Testis (tissue), 3 donors: ENCODE data around the gene TMEM151A. TPM values are rescaled to one million over a fixed set of nuclear protein-coding genes. Genes with fewer than 3 reads are reported as not detected.
"Not testable (repeated sequence)": the region's sequence is repeated elsewhere in the genome, so short reads cannot be mapped to it uniquely, and the experiment has no call there.

Experiments
- DNase-seq: peaks from one replicate; pipeline ENCODE4 v3.0.0-alpha.2; 2019
- H3K27ac ChIP-seq, 2 donors: fragments of 200-600 bp; sonication (generic); one replicate each; pipeline ENCODE4 v1.5.1; 2019
- H3K27me3 ChIP-seq: fragments of 200-600 bp; sonication (generic); one replicate; pipeline ENCODE4 v1.5.1; 2019
- H3K36me3 ChIP-seq: fragments of 200-600 bp; sonication (generic); one replicate; pipeline ENCODE4 v1.5.1; 2017; ENCODE audit warnings: low read depth; ENCODE audit errors: missing control alignments
- H3K4me1 ChIP-seq: fragments of 200-600 bp; sonication (generic); one replicate; pipeline ENCODE4 v1.5.1; 2019
- H3K4me3 ChIP-seq, 2 donors: fragments of 200-600 bp; sonication (generic); one replicate each; pipeline ENCODE4 v1.5.1; 2017 to 2019
- H3K9me3 ChIP-seq: fragments of 200-600 bp; sonication (generic); one replicate; pipeline ENCODE4 v1.5.1; 2017
- CTCF ChIP-seq, 3 experiments: fragments of 450-650 bp in 2 of 3; fragments of 200-600 bp in 1 of 3; sonication (generic) in 1 of 3; IDR thresholded peaks; one replicate each; pipeline ENCODE4 v1.5.1; 2016 to 2019; ENCODE audit warnings: antibody characterized with exemption in 3 of 3, mild to moderate bottlenecking in 2 of 3, moderate library complexity in 1 of 3
- POLR2A ChIP-seq: fragments of 450-650 bp; IDR thresholded peaks from one replicate; pipeline ENCODE4 v1.6.1; 2017; ENCODE audit warnings: antibody characterized with exemption, mild to moderate bottlenecking, moderate library complexity
- WGBS, 2 donors: methylation state at CpG; one replicate each; pipeline ENCODE4 v1.1.5; 2018; 5-methylcytosine and 5-hydroxymethylcytosine counted together
- intact Hi-C: fragments of 100-400 bp; cut with DNase I; formaldehyde crosslinking; loops from one replicate; pipeline ENCODE4 v1.15.1; 2023; ENCODE audit warnings: low total_unique reads
- polyA plus RNA-seq: library from polyadenylated mRNA; stranded (reverse); fragments of 350-450 nt; fragmentation: Illumina TruSeq; extraction: RNeasy Lipid Tissue Mini Kit (QIAGEN cat#74804); gene quantifications from one replicate; pipeline ENCODE4 v1.2.3, GENCODE V29; 2014; ENCODE audit warnings: low read depth, low replicate concordance; ENCODE audit not compliant: insufficient read depth
- total RNA-seq, 2 donors: library from RNA; depleted of rRNA; stranded (reverse); fragments of >200 nt; gene quantifications; one replicate each; pipeline ENCODE4 v1.2.3, GENCODE V29; 2016

Gene TMEM151A
- total and polyA plus RNA-seq, 3 donors from 2014 or later: 0.90 to 1.7 (median 1.4) TPM

GRCh38 chr11:66247801-66248200 is 43.9 kb upstream of the TMEM151A start:
- no peaks in the 10 kb centered on the region for H3K27me3 ChIP-seq
- no peaks in the 10 kb centered on the region for H3K9me3 ChIP-seq
- no peak overlapping the region for H3K27ac ChIP-seq
- intact Hi-C loops: no loop called here
- no peak overlapping the region for H3K4me3 ChIP-seq
- no peaks in the 10 kb centered on the region for H3K36me3 ChIP-seq
- no peak for DNase-seq
- WGBS, 2 donors: 84 to 89% methylated on average over 3 of the region's 3 CpGs
- H3K4me1 ChIP-seq: peaks cover under 1% of the 10 kb centered on the region
- TF ChIP-seq CTCF (IDR thresholded peaks at IDR 0.05) (no peak), POLR2A (no peak)

GRCh38 chr11:66248903-66249302 is 42.8 kb upstream of the TMEM151A start:
- intact Hi-C loops: no loop called here
- no peak overlapping the region for H3K27ac ChIP-seq
- no peaks in the 10 kb centered on the region for H3K9me3 ChIP-seq
- no peaks in the 10 kb centered on the region for H3K27me3 ChIP-seq
- no peak for TF ChIP-seq POLR2A
- no peak for TF ChIP-seq CTCF (IDR thresholded peaks at IDR 0.05)
- no peak overlapping the region for H3K4me3 ChIP-seq
- 88 to 90% methylated on average over 6 of the region's 6 CpGs for WGBS, 2 donors
- DNase-seq: no peak
- no peaks in the 10 kb centered on the region for H3K36me3 ChIP-seq
- no peaks in the 10 kb centered on the region for H3K4me1 ChIP-seq

GRCh38 chr11:66251809-66252208 is 39.9 kb upstream of the TMEM151A start:
- TF ChIP-seq CTCF (IDR thresholded peaks at IDR 0.05): no peak
- TF ChIP-seq POLR2A: no peak

GRCh38 chr11:66253081-66253480 is 38.6 kb upstream of the TMEM151A start:
- DNase-seq, intact Hi-C loops, H3K27ac ChIP-seq, H3K36me3 ChIP-seq, H3K4me3 ChIP-seq, H3K27me3 ChIP-seq, H3K4me1 ChIP-seq, H3K9me3 ChIP-seq: not testable (repeated sequence)
- 69 to 71% methylated on average over 6 of the region's 6 CpGs for WGBS, 2 donors

More at GRCh38 chr11:66251809-66252208, 39.9 kb upstream of the TMEM151A start:
- Histone ChIP-seq H3K4me1 (no peaks in the 10 kb centered on the region), H3K27ac (no peak overlapping the region), H3K27me3 (no peaks in the 10 kb centered on the region), H3K9me3 (no peaks in the 10 kb centered on the region), H3K4me3 (no peak overlapping the region), H3K36me3 (no peaks in the 10 kb centered on the region)
- DNase-seq: no peak
- WGBS, 2 donors: 76 to 78% methylated on average over 7 of the region's 7 CpGs
- intact Hi-C loops: no loop called here

- peak in 1 of 3 experiments; percentile 3 for TF ChIP-seq CTCF (IDR thresholded peaks at IDR 0.05)
- no peak for TF ChIP-seq POLR2A
- WGBS, 2 donors: 2 to 3% methylated on average over 16 to 28 of the region's 28 CpGs
- H3K27ac ChIP-seq: peak overlapping the region; percentile 71 to 82
- no peaks in the 10 kb centered on the region for H3K27me3 ChIP-seq
- H3K36me3 ChIP-seq: no peaks in the 10 kb centered on the region
- no peaks in the 10 kb centered on the region for H3K9me3 ChIP-seq
- H3K4me1 ChIP-seq: peaks cover 6% of the 10 kb centered on the region
- no peak for DNase-seq
- intact Hi-C loops: no loop called here
- H3K4me3 ChIP-seq: peak overlapping the region; percentile 90 to 94
Measured at GRCh38 chr11:66258473-66258893, 33.2 kb upstream of the TMEM151A start.
